GM23338 (cell line): ENCODE measurements around the gene PPP4R2. TPM values are rescaled to one million over a fixed set of nuclear protein-coding genes. Genes with fewer than 3 reads are reported as not detected.
A peak's percentile ranks its signal among the peaks of the same experiment; 100 is the strongest.

Experiments used
- CREB1 ChIP-seq: fragments of 250-450 bp; sonication (Bioruptor Pico); IDR thresholded peaks from 2 replicates; pipeline ENCODE4 v1.5.0; 2020; ENCODE audit warnings: low read depth, mild to moderate bottlenecking, moderate library complexity
- CTCF ChIP-seq, 2 experiments: fragments of 200-600 bp in 1 of 2; sonication (generic) in 1 of 2; conservative IDR thresholded peaks; 2 replicates each; pipeline versions ENCODE4 v1.5.1 to v1.6.1; 2016 to 2017; ENCODE audit warnings: antibody characterized with exemption in 2 of 2, low read depth in 2 of 2, mild to moderate bottlenecking in 2 of 2, moderate library complexity in 1 of 2
- ZNF331 ChIP-seq: fragments of 250-450 bp; sonication (Bioruptor Pico); IDR thresholded peaks from 2 replicates; pipeline ENCODE4 v1.5.0; 2020; ENCODE audit warnings: low read depth, mild to moderate bottlenecking, moderate library complexity
- ZNF462 ChIP-seq: fragments of 250-450 bp; sonication (Bioruptor Pico); IDR thresholded peaks from 2 replicates; pipeline ENCODE4 v1.5.0; 2020; ENCODE audit warnings: mild to moderate bottlenecking, moderate library complexity
- polyA plus RNA-seq: library from polyadenylated mRNA; unstranded; fragments of >200 nt; fragmentation: Nextera tagmentation; extraction: Ambion mirVana; gene quantifications from 2 replicates; pipeline ENCODE4 v1.2.1, GENCODE V29; 2016
- small RNA-seq: library from RNA; depleted of rRNA; stranded (forward); fragments of <200 nt; gene quantifications from one replicate; pipeline ENCODE3, GENCODE V24; 2014; ENCODE audit warnings: low replicate concordance
- total RNA-seq: library from RNA; depleted of rRNA; stranded (reverse); fragments of >200 nt; shearing (Covaris generic); gene quantifications from 2 replicates; pipeline ENCODE4 v1.2.3, GENCODE V29; 2014; rRNA removed

The PPP4R2 gene
- total and polyA plus RNA-seq, 2 experiments from 2014 or later: 62.7 to 117 TPM

GRCh38 chr3:73115806-73116205 is 119.2 kb downstream of the PPP4R2 start (continued):
- TF ChIP-seq CTCF (conservative IDR thresholded peaks at IDR 0.05; ENCODE audit: low read depth in 2 of 2): no peak
- TF ChIP-seq ZNF462 (CRISPR knock-in tag): no peak
- TF ChIP-seq CREB1 (CRISPR knock-in tag): no peak
- no peak for TF ChIP-seq ZNF331

Small RNA genes lying within 50 kb of the gene (small RNA-seq; reads per million reads assigned to genes)
- 24.9 reads per million, percentile 98 among the genes with 10 or more reads in this experiment for gene RNU2-64P
- not detected for gene RNU6-557P
- 0.07 reads per million for gene RNU7-19P

Other genes starting within 250 kb of the PPP4R2 start
- 28.7 and 33.4 TPM in 2 replicates for gene SHQ1, start 148.4 kb upstream of the PPP4R2 start, total RNA-seq
- 18.3 and 20.0 TPM in 2 replicates for gene SHQ1, start 148.4 kb upstream of the PPP4R2 start, polyA plus RNA-seq
- gene GXYLT2, start 108.8 kb upstream of the PPP4R2 start, total RNA-seq: 5.1 and 5.8 TPM in 2 replicates
- 2.0 and 3.0 TPM in 2 replicates for gene GXYLT2, start 108.8 kb upstream of the PPP4R2 start, polyA plus RNA-seq
- 9.3 and 9.9 TPM in 2 replicates for gene EBLN2, start 64.8 kb downstream of the PPP4R2 start, total RNA-seq
- gene EBLN2, start 64.8 kb downstream of the PPP4R2 start, polyA plus RNA-seq: 4.7 and 5.1 TPM in 2 replicates